Effector CD4-positive, alpha-beta T cell (primary cell): Measurements from ENCODE around the gene HIBCH.
"Not testable (repeated sequence)": the region's sequence is repeated elsewhere in the genome, so short reads cannot be mapped to it uniquely, and the experiment has no call there.

Experiments used
- DNase-seq: peaks from one replicate; pipeline ENCODE4 v3.0.0-alpha.2; 2020

HIBCH gene

DNA sequence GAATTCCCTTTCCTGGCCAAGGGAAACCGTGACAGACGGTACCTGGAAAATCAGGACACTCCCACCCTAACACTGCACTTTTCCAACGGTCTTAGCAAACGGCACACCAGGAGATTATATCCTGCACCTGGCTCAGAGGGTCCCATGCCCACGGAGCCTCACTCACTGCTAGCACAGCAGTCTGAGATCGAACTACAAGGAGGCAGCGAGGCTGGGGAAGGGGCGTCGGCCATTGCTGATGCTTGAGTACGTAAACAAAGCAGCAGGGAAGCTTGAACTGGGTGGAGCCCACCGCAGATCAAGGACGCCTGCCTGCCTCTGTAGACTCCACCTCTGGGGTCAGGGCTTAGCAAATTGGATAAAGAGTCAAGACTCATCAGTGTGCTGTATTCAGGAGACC lies 95.6 kb downstream of the HIBCH start:
- not testable (repeated sequence) for DNase-seq

DNA sequence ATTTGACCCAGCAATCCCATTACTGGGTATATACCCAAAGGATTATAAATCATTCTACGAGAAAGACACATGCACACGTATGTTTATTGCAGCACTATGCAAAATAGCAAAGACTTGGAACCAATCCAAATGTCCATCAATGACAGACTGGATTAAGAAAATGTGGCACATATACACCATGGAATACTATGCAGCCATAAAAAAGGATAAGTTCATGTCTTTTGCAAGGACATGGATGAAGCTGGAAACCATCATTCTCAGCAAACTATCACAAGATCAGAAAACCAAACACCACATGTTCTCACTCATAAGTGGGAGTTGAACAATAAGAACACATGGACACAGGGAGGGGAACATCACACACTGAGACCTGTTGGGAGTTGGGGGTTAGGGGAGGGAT lies 96.9 kb downstream of the HIBCH start:
- DNase-seq = not testable (repeated sequence)

GRCh38 chr2:190221429-190221828 lies 98.2 kb downstream of the HIBCH start:
- DNase-seq = no peak

- no peak for DNase-seq
Observed at GRCh38 chr2:190219186-190219585, 100.4 kb downstream of the HIBCH start.

DNA sequence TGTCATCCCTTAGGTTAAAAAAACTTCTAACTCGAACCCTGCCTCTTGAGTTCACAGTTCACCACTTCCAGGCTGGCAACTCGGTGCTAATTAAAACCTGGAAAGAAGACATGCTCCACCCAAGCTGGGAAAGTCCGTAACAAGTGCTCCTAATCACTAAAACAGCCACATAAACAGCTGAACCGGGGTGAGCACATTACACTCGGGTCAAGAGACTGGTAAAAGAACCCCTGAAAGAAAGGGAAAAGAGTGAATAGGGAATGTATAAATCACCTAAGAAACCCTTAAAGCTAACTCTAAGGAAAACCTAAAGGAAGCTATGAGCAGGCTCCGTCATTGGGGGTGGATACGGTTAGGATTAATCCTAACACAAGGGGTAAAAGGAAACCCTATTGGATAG lies 102.0 kb downstream of the HIBCH start:
- DNase-seq = no peak

GRCh38 chr2:190216829-190217228 lies 102.8 kb downstream of the HIBCH start:
- DNase-seq = no peak

- no peak for DNase-seq
Observed at GRCh38 chr2:190215620-190216019, 104.0 kb downstream of the HIBCH start.

DNA sequence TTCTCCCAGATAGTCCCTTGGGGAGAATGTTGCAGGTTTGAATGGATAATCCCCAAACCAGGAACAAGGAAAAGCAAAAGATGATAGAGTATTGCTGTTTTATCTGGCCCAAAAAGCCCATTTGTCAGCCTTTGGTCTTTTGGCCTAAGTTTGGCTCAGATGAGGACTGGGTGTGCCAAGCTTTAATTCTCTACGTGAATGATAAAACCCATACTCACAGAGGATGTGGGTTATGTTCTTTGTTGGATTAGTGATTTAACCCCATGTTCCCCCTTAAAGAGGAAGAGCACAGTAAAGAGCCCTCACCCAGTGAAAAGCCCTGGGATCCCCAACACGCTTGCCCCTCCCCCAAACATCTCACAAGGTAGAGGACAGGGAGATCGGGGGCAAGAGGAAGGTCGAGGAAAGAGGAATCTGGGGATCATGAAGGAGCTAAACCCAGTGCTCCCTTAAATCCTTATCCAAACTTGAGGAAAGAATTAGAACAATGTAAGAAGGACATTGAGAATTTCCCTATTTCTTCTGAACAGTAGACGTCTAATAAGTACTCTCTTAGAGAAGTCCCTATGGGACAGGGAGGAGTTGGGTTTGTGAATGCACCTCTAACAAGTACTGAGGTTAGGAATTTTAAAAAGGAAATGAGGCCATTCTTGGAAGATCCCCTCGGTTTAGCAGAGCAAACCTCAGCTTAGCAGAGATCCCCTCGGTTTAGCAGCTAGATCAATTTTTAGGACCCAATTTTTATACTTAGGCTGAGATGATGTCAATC lies 105.0 kb downstream of the HIBCH start:
- DNase-seq = no peak

DNA sequence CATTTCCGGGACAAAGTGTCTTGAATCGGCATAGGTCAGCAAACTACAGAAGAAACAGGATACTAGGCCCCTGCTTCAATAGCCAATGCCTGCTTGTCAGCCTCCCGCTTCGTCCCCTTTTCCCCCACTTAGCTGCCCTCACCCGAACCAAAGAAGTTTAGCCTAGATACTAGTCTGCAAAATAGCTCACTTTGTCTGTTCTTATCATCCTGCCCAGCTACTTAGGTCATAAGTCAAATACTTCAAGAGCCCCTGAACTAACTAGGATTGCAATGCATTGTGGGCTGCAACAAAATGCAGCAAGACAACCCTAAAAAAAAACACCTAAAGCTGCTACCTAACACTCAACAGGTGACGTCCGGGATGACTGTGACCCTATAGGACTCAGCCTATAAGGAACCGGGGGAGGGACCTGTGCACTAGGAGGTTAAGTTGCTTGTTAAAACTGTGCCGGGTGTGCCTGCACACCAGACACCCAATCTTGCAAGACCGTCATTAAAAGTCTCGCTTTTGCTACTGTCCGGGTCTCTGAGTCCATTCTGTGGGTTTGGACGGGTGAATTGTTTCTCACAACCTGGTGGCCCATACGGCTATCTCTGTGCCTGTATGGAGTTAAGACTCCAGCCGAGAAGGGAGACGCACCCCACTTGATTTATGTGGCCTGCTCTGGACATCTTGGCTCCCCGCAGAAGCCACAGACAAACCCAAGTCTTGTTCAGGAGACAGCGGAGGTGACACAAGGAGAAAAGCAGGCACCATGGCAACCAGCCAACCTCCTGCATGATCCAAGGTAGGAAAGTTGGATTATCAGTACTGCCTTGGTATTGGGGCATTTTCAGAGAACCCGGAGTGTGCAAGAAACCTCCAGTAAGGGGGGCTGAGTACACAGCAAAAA lies 105.9 kb downstream of the HIBCH start:
- no peak for DNase-seq

DNA sequence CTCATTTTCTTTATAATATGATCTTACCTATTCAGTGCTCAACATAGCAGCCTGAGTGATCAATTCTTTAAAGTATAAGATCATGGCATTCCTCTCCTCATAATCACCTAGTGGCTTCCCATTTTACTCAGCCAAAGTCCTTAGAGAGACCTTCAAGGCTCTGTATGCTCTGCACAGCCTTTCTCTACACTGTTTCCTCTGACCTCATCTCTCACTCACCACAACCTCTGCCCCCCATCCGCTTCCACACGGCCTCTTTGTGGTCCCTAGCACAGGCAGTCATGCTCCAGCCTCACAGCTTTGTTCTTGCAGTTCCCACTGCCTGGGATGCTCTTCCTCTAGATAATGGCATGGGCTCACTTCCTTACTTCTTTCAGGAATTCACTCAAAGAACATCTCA lies 109.2 kb downstream of the HIBCH start:
- no peak for DNase-seq

DNA sequence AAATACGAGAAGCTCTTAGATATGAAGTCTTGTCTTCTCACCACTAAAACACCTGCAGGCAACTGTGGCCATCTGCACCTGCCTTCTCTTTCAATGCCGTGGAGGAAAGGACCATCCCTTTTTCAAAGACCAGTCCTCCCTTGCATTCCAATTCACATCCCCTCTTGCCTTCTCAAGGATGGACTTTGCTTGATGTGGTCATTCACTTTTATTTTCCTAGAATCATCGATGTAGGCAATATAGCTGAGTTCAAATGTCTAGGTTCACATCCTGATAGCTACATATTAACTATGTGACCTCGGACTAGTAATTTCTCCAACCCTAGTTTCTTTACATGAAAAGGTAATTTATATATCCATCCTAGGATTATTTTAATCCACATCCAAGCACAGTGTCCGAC lies 110.1 kb downstream of the HIBCH start:
- DNase-seq = no peak

GRCh38 chr2:190207930-190208329 lies 111.7 kb downstream of the HIBCH start:
- no peak for DNase-seq

- no peak for DNase-seq
Observed at GRCh38 chr2:190205657-190206056, 114.0 kb downstream of the HIBCH start.

DNA sequence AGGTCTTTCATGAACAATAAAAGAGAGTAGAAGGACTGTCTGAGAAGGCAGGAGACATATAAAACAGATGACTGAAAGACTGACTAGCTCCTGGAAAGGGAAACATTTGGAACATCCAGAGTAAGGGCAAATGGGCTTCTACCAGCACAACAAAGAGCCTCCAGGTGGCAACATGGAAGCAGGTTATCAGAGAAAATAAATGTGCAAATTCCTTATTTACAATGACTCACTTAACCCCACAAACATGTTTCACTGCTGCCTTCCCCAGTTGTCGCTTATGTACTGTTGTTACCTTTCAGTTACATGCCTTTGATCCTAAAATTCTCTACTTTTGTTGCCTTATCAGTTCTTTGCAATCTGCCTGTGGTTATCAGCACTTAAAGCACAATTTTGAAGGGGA lies 117.0 kb downstream of the HIBCH start:
- DNase-seq = no peak

DNA sequence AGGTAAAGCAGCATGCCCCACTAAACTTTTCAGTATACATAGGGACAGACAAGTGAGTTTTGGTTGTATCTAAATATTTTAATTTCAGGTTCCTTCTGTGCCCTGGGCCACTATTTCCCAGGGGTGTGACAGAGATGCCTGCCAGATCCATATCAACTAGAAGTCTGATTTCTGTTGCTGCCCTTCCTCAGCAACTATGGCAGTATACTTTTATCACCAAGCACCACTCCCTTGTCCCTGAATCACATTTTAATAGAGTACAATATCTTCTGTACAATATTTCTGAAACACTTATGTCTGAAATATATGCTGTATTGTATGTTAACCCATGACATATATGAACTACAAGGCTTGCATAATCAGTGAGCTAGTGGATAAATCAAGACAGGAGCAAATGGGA lies 117.6 kb downstream of the HIBCH start:
- DNase-seq = no peak

- DNase-seq = no peak
Observed at GRCh38 chr2:190200603-190201002, 119.0 kb downstream of the HIBCH start.

DNA sequence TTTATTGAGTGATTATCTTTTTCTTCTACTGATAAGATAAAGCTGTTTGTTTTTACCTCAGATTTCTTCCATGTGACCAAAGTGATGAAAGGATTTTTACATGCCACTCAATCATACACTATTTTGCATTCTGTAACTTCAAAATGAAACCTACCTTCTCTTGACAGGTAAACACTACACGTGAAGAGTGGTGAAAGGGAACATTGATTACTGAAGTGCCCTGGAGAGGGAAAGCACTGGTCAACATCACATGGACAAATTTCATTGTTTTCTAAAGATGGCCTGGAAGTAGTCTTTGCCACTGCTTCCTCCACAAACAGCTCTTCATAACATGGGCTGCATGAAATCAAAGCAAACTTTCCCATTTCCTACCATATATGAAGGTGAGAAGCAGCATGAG lies 120.1 kb downstream of the HIBCH start:
- no peak for DNase-seq

DNA sequence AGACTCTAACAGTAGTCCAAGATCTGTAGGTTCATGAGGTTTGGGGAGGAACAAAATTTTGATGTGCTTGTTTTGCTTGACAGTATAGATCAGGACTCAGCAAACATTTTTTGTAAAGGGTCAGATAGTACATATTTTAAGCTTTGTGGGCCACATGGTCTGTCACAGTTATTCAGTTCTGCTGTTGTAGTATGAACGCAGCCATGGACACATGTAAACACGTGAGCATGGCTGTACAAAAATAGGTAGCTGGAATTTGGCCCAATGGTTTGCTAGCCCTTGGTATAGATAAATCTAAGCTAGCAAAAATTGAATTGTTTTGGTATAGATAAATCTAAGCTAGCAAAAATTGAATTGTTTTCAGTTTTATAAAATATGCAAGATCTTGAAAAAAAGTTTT lies 120.5 kb downstream of the HIBCH start:
- DNase-seq = no peak

DNA sequence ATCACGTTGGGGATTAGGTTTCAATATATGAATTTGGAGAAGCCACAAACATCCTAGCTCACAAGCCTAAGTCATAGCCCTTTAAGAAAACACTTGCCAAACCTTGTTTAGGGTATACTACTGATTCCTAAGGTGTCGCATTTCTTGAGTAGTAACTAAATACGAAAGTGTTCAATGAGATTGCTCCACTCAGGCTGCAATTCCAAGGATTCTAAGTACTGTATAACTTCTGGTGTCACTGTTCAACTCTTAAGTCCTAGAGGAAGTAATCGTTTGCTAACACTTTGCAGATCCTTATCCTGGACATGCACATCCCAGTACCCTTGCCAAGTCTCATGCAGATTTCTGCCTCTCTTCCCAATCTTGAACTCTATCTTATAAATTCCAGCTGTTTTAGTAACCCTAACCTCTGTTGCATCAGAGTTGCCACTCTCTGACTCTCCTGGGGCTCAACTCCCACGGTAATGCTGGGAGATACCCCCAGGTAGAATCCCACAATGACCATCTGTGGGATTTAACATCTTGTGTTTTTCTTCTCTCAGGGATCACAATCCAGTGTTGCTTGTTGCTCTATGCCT lies 122.4 kb downstream of the HIBCH start:
- no peak for DNase-seq

GRCh38 chr2:190190507-190191162 lies 129.0 kb downstream of the HIBCH start:
- DNase-seq = no peak

GRCh38 chr2:190188289-190188688 lies 131.3 kb downstream of the HIBCH start:
- no peak for DNase-seq

GRCh38 chr2:190186238-190186637 lies 133.4 kb downstream of the HIBCH start:
- DNase-seq = no peak

- DNase-seq = no peak
Observed at GRCh38 chr2:190185380-190185779, 134.2 kb downstream of the HIBCH start.
